Right atrium auricular region (tissue), 2 donors: Measurements from ENCODE around the gene ADARB2. TPM values are rescaled to one million over a fixed set of nuclear protein-coding genes. Genes with fewer than 3 reads are reported as not detected.
"Not testable (repeated sequence)": the region's sequence is repeated elsewhere in the genome, so short reads cannot be mapped to it uniquely, and the experiment has no call there.

ENCODE experiments used
- DNase-seq: peaks from one replicate; pipeline ENCODE4 v3.0.0-alpha.2; 2019; ENCODE audit warnings: low spot score
- H3K27ac ChIP-seq, 2 donors: fragments of 200-600 bp; sonication (generic); 1 replicate in 1 of 2; 2 replicates in 1 of 2; pipeline ENCODE4 v1.5.1; 2016 to 2019
- H3K27me3 ChIP-seq, 2 donors: fragments of 200-600 bp; sonication (generic); one replicate each; pipeline versions ENCODE4 v1.5.1 to v1.6.0; 2017 to 2019
- H3K36me3 ChIP-seq: fragments of 200-600 bp; sonication (generic); one replicate; pipeline ENCODE4 v1.5.1; 2016
- H3K4me1 ChIP-seq, 2 donors: fragments of 200-600 bp; sonication (generic); one replicate each; pipeline versions ENCODE4 v1.5.1 to v1.6.0; 2017 to 2019
- H3K4me3 ChIP-seq, 2 donors: fragments of 200-600 bp; sonication (generic); 1 replicate in 1 of 2; 2 replicates in 1 of 2; pipeline ENCODE4 v1.5.1; 2017 to 2019; ENCODE audit warnings: mild to moderate bottlenecking in 1 of 2, moderate library complexity in 1 of 2
- H3K9me3 ChIP-seq, 2 donors: fragments of 200-600 bp; sonication (generic); one replicate each; pipeline ENCODE4 v1.5.1; 2019
- total RNA-seq, 2 donors: library from RNA; depleted of rRNA; stranded (reverse); fragments of >200 nt; gene quantifications; one replicate each; pipeline ENCODE4 v1.1.0, GENCODE V29; 2016
- TF ChIP-seq, protein P1 (sequence below), 2 donors: fragments of 200-600 bp; sonication (generic); IDR thresholded peaks; one replicate each; pipeline ENCODE4 v1.5.1; 2019; ENCODE audit warnings: antibody characterized with exemption in 2 of 2

ADARB2 gene
- total RNA-seq, 2 donors from 2014 or later: 0.33 to 0.71 TPM

GRCh38 chr10:1538531-1539061 is 198.7 kb downstream of the ADARB2 start:
- no peak overlapping the region for H3K4me3 ChIP-seq
- H3K4me1 ChIP-seq: no peaks in the 10 kb centered on the region
- TF ChIP-seq, protein P1, sequence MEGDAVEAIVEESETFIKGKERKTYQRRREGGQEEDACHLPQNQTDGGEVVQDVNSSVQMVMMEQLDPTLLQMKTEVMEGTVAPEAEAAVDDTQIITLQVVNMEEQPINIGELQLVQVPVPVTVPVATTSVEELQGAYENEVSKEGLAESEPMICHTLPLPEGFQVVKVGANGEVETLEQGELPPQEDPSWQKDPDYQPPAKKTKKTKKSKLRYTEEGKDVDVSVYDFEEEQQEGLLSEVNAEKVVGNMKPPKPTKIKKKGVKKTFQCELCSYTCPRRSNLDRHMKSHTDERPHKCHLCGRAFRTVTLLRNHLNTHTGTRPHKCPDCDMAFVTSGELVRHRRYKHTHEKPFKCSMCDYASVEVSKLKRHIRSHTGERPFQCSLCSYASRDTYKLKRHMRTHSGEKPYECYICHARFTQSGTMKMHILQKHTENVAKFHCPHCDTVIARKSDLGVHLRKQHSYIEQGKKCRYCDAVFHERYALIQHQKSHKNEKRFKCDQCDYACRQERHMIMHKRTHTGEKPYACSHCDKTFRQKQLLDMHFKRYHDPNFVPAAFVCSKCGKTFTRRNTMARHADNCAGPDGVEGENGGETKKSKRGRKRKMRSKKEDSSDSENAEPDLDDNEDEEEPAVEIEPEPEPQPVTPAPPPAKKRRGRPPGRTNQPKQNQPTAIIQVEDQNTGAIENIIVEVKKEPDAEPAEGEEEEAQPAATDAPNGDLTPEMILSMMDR (IDR thresholded peaks at IDR 0.05): no peak
- no peaks in the 10 kb centered on the region for H3K27me3 ChIP-seq
- no peaks in the 10 kb centered on the region for H3K9me3 ChIP-seq
- DNase-seq: no peak
- H3K36me3 ChIP-seq: no peaks in the 10 kb centered on the region
- no peak overlapping the region for H3K27ac ChIP-seq

- Histone ChIP-seq H3K4me3 (no peak overlapping the region), H3K27ac (no peak overlapping the region), H3K4me1 (no peaks in the 10 kb centered on the region), H3K27me3 (no peaks in the 10 kb centered on the region), H3K9me3 (no peaks in the 10 kb centered on the region), H3K36me3 (no peaks in the 10 kb centered on the region)
- DNase-seq: no peak
- TF ChIP-seq, protein P1 (IDR thresholded peaks at IDR 0.05): no peak
These were observed 199.2 kb downstream of the ADARB2 start for GRCh38 chr10:1538121-1538520.

GRCh38 chr10:1537449-1537848 is 199.9 kb downstream of the ADARB2 start:
- H3K9me3 ChIP-seq, H3K36me3 ChIP-seq, H3K27ac ChIP-seq, H3K4me3 ChIP-seq, H3K4me1 ChIP-seq, H3K27me3 ChIP-seq, DNase-seq: not testable (repeated sequence)

DNA sequence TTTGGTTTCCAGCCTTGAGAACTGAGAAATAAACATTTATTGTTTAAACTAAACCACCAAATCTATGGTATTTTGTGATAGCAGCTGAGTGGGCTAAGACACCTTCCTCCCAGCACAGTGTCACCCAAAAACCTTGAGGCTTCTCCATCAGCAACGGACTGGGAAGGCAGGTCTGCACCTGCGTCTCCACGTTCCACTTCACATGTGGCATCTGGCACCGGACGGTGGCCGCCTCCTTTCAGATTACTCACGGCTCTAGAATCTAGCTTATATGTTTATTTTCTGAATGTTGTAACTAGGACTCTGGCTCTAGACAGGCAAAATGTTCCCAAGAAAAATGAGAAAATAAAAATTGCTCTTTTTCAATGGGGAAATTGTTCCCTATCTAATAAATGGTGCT is 201.0 kb downstream of the ADARB2 start:
- no peak for DNase-seq
- no peak overlapping the region for H3K27ac ChIP-seq
- no peaks in the 10 kb centered on the region for H3K9me3 ChIP-seq
- no peaks in the 10 kb centered on the region for H3K4me1 ChIP-seq
- TF ChIP-seq, protein P1 (IDR thresholded peaks at IDR 0.05): no peak
- no peaks in the 10 kb centered on the region for H3K27me3 ChIP-seq
- H3K4me3 ChIP-seq: no peak overlapping the region
- no peaks in the 10 kb centered on the region for H3K36me3 ChIP-seq

GRCh38 chr10:1535301-1535965 is 201.9 kb downstream of the ADARB2 start:
- TF ChIP-seq, protein P1 (IDR thresholded peaks at IDR 0.05): no peak
- Histone ChIP-seq H3K36me3 (no peaks in the 10 kb centered on the region), H3K4me3 (no peak overlapping the region), H3K27me3 (no peaks in the 10 kb centered on the region), H3K27ac (no peak overlapping the region), H3K9me3 (no peaks in the 10 kb centered on the region), H3K4me1 (no peaks in the 10 kb centered on the region)
- no peak for DNase-seq

DNA sequence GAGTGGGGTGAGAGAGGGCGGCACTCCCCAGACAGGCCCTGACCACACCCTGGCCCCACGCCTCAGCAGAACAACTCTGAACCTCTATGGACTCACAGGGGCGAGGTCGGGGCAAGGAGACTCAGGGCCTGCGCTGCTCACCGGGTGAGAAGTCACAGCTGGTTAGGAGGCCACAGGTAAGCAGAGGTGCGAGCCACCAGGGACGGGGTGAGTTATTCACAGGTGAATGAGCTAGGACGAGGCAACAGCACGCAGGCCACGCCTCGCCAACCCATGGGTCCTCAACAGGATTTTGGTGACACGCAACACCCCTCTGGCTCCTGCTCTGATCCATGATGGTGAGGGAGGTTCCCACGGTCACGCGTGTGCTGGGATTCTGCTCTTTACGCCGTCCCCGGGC is 202.5 kb downstream of the ADARB2 start:
- H3K9me3 ChIP-seq: no peaks in the 10 kb centered on the region
- no peak for DNase-seq
- TF ChIP-seq, protein P1 (IDR thresholded peaks at IDR 0.05): no peak
- H3K4me3 ChIP-seq: no peak overlapping the region
- H3K27me3 ChIP-seq: no peaks in the 10 kb centered on the region
- no peak overlapping the region for H3K27ac ChIP-seq
- H3K36me3 ChIP-seq: no peaks in the 10 kb centered on the region
- no peaks in the 10 kb centered on the region for H3K4me1 ChIP-seq
